Measurements from ENCODE around the gene PRKCH. TPM values are rescaled to one million over a fixed set of nuclear protein-coding genes. Genes with fewer than 3 reads are reported as not detected.

PRKCH gene
- total and polyA plus RNA-seq, 9 of the 15 experiments (the other 6 are each of a cell fraction or from before 2014, with no cell fraction given) = 0.61 to 4.4 (median 4.0) TPM

GRCh38 chr14:61345151-61345482 is 23.7 kb downstream of the PRKCH start (continued):
- no peak for TF ChIP-seq MGA (IDR thresholded peaks at IDR 0.05)
- TF ChIP-seq ESRRB (CRISPR knock-in tag; IDR thresholded peaks at IDR 0.05; ENCODE audit: borderline replicate concordance) = no peak
- TF ChIP-seq ZNF644 (tag; IDR thresholded peaks at IDR 0.05; ENCODE audit: low read depth) = no peak
- TF ChIP-seq HMG20A (CRISPR knock-in tag; conservative IDR thresholded peaks at IDR 0.05) = no peak
